ENCODE measurements around the gene CA10.

The CA10 gene

GRCh38 chr17:51650202-51650601 lies 508.3 kb downstream of the CA10 start:
- Histone ChIP-seq H2BK12ac (ENCODE audit: low read length) (no peak overlapping the region), H3K4ac (ENCODE audit: low read length) (no peak overlapping the region), H3K4me2 (ENCODE audit: insufficient read depth, low read length, poor library complexity, severe bottlenecking) (no peak overlapping the region), H3K27me3 (ENCODE audit: control insufficient read depth in 3 of 3, insufficient read depth in 3 of 3, low read depth in 1 of 3, low read length in 3 of 3) (no peaks in the 10 kb centered on the region), H2BK15ac (ENCODE audit: low read length) (no peak overlapping the region), H2AFZ (ENCODE audit: low read length) (no peak overlapping the region), H3K4me3 (ENCODE audit: low read length in 2 of 2) (no peak overlapping the region), H3K23ac (ENCODE audit: low read depth, low read length, poor library complexity) (no peak overlapping the region), H3K9ac (ENCODE audit: low read depth, low read length, poor library complexity) (no peak overlapping the region), H3K36me3 (replicated peaks in 1 of 2; ENCODE audit: control insufficient read depth in 2 of 2, insufficient read depth in 2 of 2, low read length in 2 of 2) (no peaks in the 10 kb centered on the region), H3K79me1 (ENCODE audit: low read depth, low read length) (no peaks in the 10 kb centered on the region), H4K8ac (ENCODE audit: low read depth, low read length) (no peak overlapping the region), H2BK120ac (ENCODE audit: low read depth, low read length) (no peak overlapping the region), H3K27ac (replicated peaks; ENCODE audit: low read length) (no peak overlapping the region), H2AK5ac (ENCODE audit: low read depth, low read length) (no peak overlapping the region), H4K91ac (ENCODE audit: low read depth, low read length, poor library complexity) (no peak overlapping the region), H3K18ac (ENCODE audit: low read length) (no peak overlapping the region), H3K9me3 (replicated peaks in 1 of 2; ENCODE audit: control insufficient read depth in 2 of 2, insufficient read depth in 1 of 2, low read depth in 1 of 2, low read length in 2 of 2) (no peaks in the 10 kb centered on the region), H2BK5ac (ENCODE audit: low read length) (no peak overlapping the region), H3K14ac (ENCODE audit: low read length) (no peak overlapping the region), H3K4me1 (ENCODE audit: control insufficient read depth in 2 of 2, insufficient read depth in 1 of 2, low read depth in 1 of 2, low read length in 2 of 2) (no peaks in the 10 kb centered on the region)
- no CpG with 5 or more reads among the region's 2 CpGs for WGBS, 2 donors (ENCODE audit: extremely low coverage in 2 of 2, insufficient read length in 2 of 2, insufficient replicate concordance in 1 of 2)
- DNase-seq (ENCODE audit: low spot score) = no peak

- H2BK5ac ChIP-seq (ENCODE audit: low read length) = no peak overlapping the region
Observed at GRCh38 chr17:51647826-51648225, 510.7 kb downstream of the CA10 start.

GRCh38 chr17:51647067-51647466 lies 511.4 kb downstream of the CA10 start:
- Histone ChIP-seq H3K27ac (replicated peaks; ENCODE audit: low read length) (no peak overlapping the region), H4K8ac (ENCODE audit: low read depth, low read length) (no peak overlapping the region), H2BK120ac (ENCODE audit: low read depth, low read length) (no peak overlapping the region), H3K4ac (ENCODE audit: low read length) (no peak overlapping the region), H3K4me3 (ENCODE audit: low read length in 2 of 2) (no peak overlapping the region), H3K79me1 (ENCODE audit: low read depth, low read length) (no peaks in the 10 kb centered on the region), H3K4me2 (ENCODE audit: insufficient read depth, low read length, poor library complexity, severe bottlenecking) (no peak overlapping the region), H2BK5ac (ENCODE audit: low read length) (no peak overlapping the region), H3K36me3 (replicated peaks in 1 of 2; ENCODE audit: control insufficient read depth in 2 of 2, insufficient read depth in 2 of 2, low read length in 2 of 2) (no peaks in the 10 kb centered on the region), H3K4me1 (ENCODE audit: control insufficient read depth in 2 of 2, insufficient read depth in 1 of 2, low read depth in 1 of 2, low read length in 2 of 2) (no peaks in the 10 kb centered on the region), H3K9me3 (replicated peaks in 1 of 2; ENCODE audit: control insufficient read depth in 2 of 2, insufficient read depth in 1 of 2, low read depth in 1 of 2, low read length in 2 of 2) (no peaks in the 10 kb centered on the region), H4K91ac (ENCODE audit: low read depth, low read length, poor library complexity) (no peak overlapping the region), H2BK15ac (ENCODE audit: low read length) (no peak overlapping the region), H2AFZ (ENCODE audit: low read length) (no peak overlapping the region), H3K9ac (ENCODE audit: low read depth, low read length, poor library complexity) (no peak overlapping the region), H3K18ac (ENCODE audit: low read length) (no peak overlapping the region), H2AK5ac (ENCODE audit: low read depth, low read length) (no peak overlapping the region), H3K27me3 (ENCODE audit: control insufficient read depth in 3 of 3, insufficient read depth in 3 of 3, low read depth in 1 of 3, low read length in 3 of 3) (no peaks in the 10 kb centered on the region), H3K14ac (ENCODE audit: low read length) (no peak overlapping the region), H2BK12ac (ENCODE audit: low read length) (no peak overlapping the region), H3K23ac (ENCODE audit: low read depth, low read length, poor library complexity) (no peak overlapping the region)
- no CpG with 5 or more reads among the region's 6 CpGs for WGBS, 2 donors (ENCODE audit: extremely low coverage in 2 of 2, insufficient read length in 2 of 2, insufficient replicate concordance in 1 of 2)
- DNase-seq (ENCODE audit: low spot score) = no peak

More at GRCh38 chr17:51647826-51648225, 510.7 kb downstream of the CA10 start:
- no peak overlapping the region for H2BK15ac ChIP-seq (ENCODE audit: low read length)
- DNase-seq (ENCODE audit: low spot score) = no peak
- no peak overlapping the region for H3K4me3 ChIP-seq (ENCODE audit: low read length in 2 of 2)
- no peaks in the 10 kb centered on the region for H3K79me1 ChIP-seq (ENCODE audit: low read depth, low read length)
- H3K36me3 ChIP-seq (replicated peaks in 1 of 2; ENCODE audit: control insufficient read depth in 2 of 2, insufficient read depth in 2 of 2, low read length in 2 of 2) = no peaks in the 10 kb centered on the region
- no peak overlapping the region for H3K14ac ChIP-seq (ENCODE audit: low read length)
- H3K9me3 ChIP-seq (replicated peaks in 1 of 2; ENCODE audit: control insufficient read depth in 2 of 2, insufficient read depth in 1 of 2, low read depth in 1 of 2, low read length in 2 of 2) = no peaks in the 10 kb centered on the region
- no peak overlapping the region for H3K18ac ChIP-seq (ENCODE audit: low read length)
- H3K4me1 ChIP-seq (ENCODE audit: control insufficient read depth in 2 of 2, insufficient read depth in 1 of 2, low read depth in 1 of 2, low read length in 2 of 2) = no peaks in the 10 kb centered on the region
- no peak overlapping the region for H3K4me2 ChIP-seq (ENCODE audit: insufficient read depth, low read length, poor library complexity, severe bottlenecking)
- H3K23ac ChIP-seq (ENCODE audit: low read depth, low read length, poor library complexity) = no peak overlapping the region
- H3K9ac ChIP-seq (ENCODE audit: low read depth, low read length, poor library complexity) = no peak overlapping the region
- H3K27me3 ChIP-seq (ENCODE audit: control insufficient read depth in 3 of 3, insufficient read depth in 3 of 3, low read depth in 1 of 3, low read length in 3 of 3) = no peaks in the 10 kb centered on the region
- H3K4ac ChIP-seq (ENCODE audit: low read length) = no peak overlapping the region
- no peak overlapping the region for H2AFZ ChIP-seq (ENCODE audit: low read length)
- no CpG with 5 or more reads among the region's 5 CpGs for WGBS, 2 donors (ENCODE audit: extremely low coverage in 2 of 2, insufficient read length in 2 of 2, insufficient replicate concordance in 1 of 2)
- H3K27ac ChIP-seq (replicated peaks; ENCODE audit: low read length) = no peak overlapping the region
- no peak overlapping the region for H2BK120ac ChIP-seq (ENCODE audit: low read depth, low read length)
- no peak overlapping the region for H4K8ac ChIP-seq (ENCODE audit: low read depth, low read length)
- no peak overlapping the region for H2BK12ac ChIP-seq (ENCODE audit: low read length)
- H4K91ac ChIP-seq (ENCODE audit: low read depth, low read length, poor library complexity) = no peak overlapping the region
- H2AK5ac ChIP-seq (ENCODE audit: low read depth, low read length) = no peak overlapping the region

GRCh38 chr17:51646539-51646938 lies 512.0 kb downstream of the CA10 start:
- Histone ChIP-seq H4K8ac (ENCODE audit: low read depth, low read length) (no peak overlapping the region), H3K36me3 (replicated peaks in 1 of 2; ENCODE audit: control insufficient read depth in 2 of 2, insufficient read depth in 2 of 2, low read length in 2 of 2) (no peaks in the 10 kb centered on the region), H2BK5ac (ENCODE audit: low read length) (no peak overlapping the region), H4K91ac (ENCODE audit: low read depth, low read length, poor library complexity) (no peak overlapping the region), H2AFZ (ENCODE audit: low read length) (no peak overlapping the region), H3K9ac (ENCODE audit: low read depth, low read length, poor library complexity) (no peak overlapping the region), H2BK15ac (ENCODE audit: low read length) (no peak overlapping the region), H3K18ac (ENCODE audit: low read length) (no peak overlapping the region), H3K9me3 (replicated peaks in 1 of 2; ENCODE audit: control insufficient read depth in 2 of 2, insufficient read depth in 1 of 2, low read depth in 1 of 2, low read length in 2 of 2) (no peaks in the 10 kb centered on the region), H2BK12ac (ENCODE audit: low read length) (no peak overlapping the region), H2BK120ac (ENCODE audit: low read depth, low read length) (no peak overlapping the region), H3K23ac (ENCODE audit: low read depth, low read length, poor library complexity) (no peak overlapping the region), H3K4ac (ENCODE audit: low read length) (no peak overlapping the region), H2AK5ac (ENCODE audit: low read depth, low read length) (no peak overlapping the region), H3K27ac (replicated peaks; ENCODE audit: low read length) (no peak overlapping the region), H3K4me2 (ENCODE audit: insufficient read depth, low read length, poor library complexity, severe bottlenecking) (no peak overlapping the region), H3K27me3 (ENCODE audit: control insufficient read depth in 3 of 3, insufficient read depth in 3 of 3, low read depth in 1 of 3, low read length in 3 of 3) (no peaks in the 10 kb centered on the region), H3K4me3 (ENCODE audit: low read length in 2 of 2) (no peak overlapping the region), H3K79me1 (ENCODE audit: low read depth, low read length) (no peaks in the 10 kb centered on the region), H3K14ac (ENCODE audit: low read length) (no peak overlapping the region), H3K4me1 (ENCODE audit: control insufficient read depth in 2 of 2, insufficient read depth in 1 of 2, low read depth in 1 of 2, low read length in 2 of 2) (no peaks in the 10 kb centered on the region)
- DNase-seq (ENCODE audit: low spot score) = no peak
- no CpG with 5 or more reads among the region's 4 CpGs for WGBS, 2 donors (ENCODE audit: extremely low coverage in 2 of 2, insufficient read length in 2 of 2, insufficient replicate concordance in 1 of 2)
